Tibial nerve (tissue), 4 donors: ENCODE measurements around the gene HSDL2. TPM values are rescaled to one million over a fixed set of nuclear protein-coding genes. Genes with fewer than 3 reads are reported as not detected.
"Not testable (repeated sequence)": the region's sequence is repeated elsewhere in the genome, so short reads cannot be mapped to it uniquely, and the experiment has no call there.

Source experiments
- DNase-seq, 2 donors: peaks; one replicate each; pipeline ENCODE4 v3.0.0-alpha.2; 2019; ENCODE audit warnings: low spot score in 2 of 2
- H3K27ac ChIP-seq, 4 donors: fragments of 200-600 bp; sonication (generic) in 3 of 4; one replicate each; pipeline ENCODE4 v1.5.1; 2017 to 2019; ENCODE audit warnings: mild to moderate bottlenecking in 1 of 4
- H3K27me3 ChIP-seq, 2 donors: fragments of 200-600 bp; sonication (generic) in 1 of 2; one replicate each; pipeline versions ENCODE4 v1.5.1 to v1.6.0; 2017 to 2019
- H3K36me3 ChIP-seq, 3 donors: fragments of 200-600 bp; sonication (generic); one replicate each; pipeline ENCODE4 v1.5.1; 2018 to 2019
- H3K4me1 ChIP-seq, 4 donors: fragments of 200-600 bp; sonication (generic) in 3 of 4; one replicate each; pipeline ENCODE4 v1.5.1; 2017 to 2019
- H3K4me3 ChIP-seq, 4 donors: fragments of 200-600 bp; sonication (generic) in 3 of 4; one replicate each; pipeline ENCODE4 v1.5.1; 2017 to 2019; ENCODE audit warnings: mild to moderate bottlenecking in 1 of 4, moderate library complexity in 1 of 4
- H3K9me3 ChIP-seq, 4 donors: fragments of 200-600 bp; sonication (generic) in 3 of 4; one replicate each; pipeline ENCODE4 v1.5.1; 2017 to 2019
- EP300 ChIP-seq, 2 donors: sonication (generic); formaldehyde crosslinking; IDR thresholded peaks; one replicate each; pipeline ENCODE4 v1.6.1; 2017; ENCODE audit warnings: antibody characterized with exemption in 2 of 2, mild to moderate bottlenecking in 1 of 2
- POLR2A ChIP-seq, 2 donors: fragments of 450-650 bp; IDR thresholded peaks; one replicate each; pipeline ENCODE4 v1.6.1; 2017; ENCODE audit warnings: antibody characterized with exemption in 2 of 2, mild to moderate bottlenecking in 2 of 2, moderate library complexity in 2 of 2
- WGBS, 2 donors: methylation state at CpG; one replicate each; pipeline ENCODE4 v1.1.5; 2018; 5-methylcytosine and 5-hydroxymethylcytosine counted together
- total RNA-seq, 4 donors: library from RNA; depleted of rRNA; stranded (reverse); fragments of >200 nt; gene quantifications; one replicate each; pipeline ENCODE4 v1.1.0, GENCODE V29; 2016
- TF ChIP-seq, protein P1 (sequence below), 5 experiments: fragments of 200-600 bp in 3 of 5; fragments of 450-650 bp in 2 of 5; sonication (generic) in 3 of 5; IDR thresholded peaks; one replicate each; pipeline ENCODE4 v1.5.1; 2016 to 2019; ENCODE audit warnings: antibody characterized with exemption in 5 of 5, mild to moderate bottlenecking in 3 of 5, moderate library complexity in 2 of 5

HSDL2 gene
- total RNA-seq, 4 donors from 2014 or later: 34.1 to 48.9 (median 37.7) TPM

DNA sequence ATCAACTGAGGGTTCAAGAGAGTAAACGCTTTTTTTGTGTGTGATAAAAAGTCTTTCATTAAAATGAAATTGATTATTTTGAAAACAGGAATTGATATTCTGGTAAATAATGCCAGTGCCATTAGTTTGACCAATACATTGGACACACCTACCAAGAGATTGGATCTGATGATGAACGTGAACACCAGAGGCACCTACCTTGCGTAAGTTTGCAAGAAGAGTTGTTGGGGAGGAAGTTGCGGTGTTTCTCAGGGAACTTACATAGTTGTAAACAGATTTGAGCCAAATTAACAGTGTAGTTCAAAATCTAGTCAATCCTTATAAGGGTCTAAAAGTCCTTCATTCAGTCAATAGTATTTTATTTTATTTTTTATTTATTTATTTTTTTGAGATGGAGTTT, 28.9 kb downstream of the HSDL2 start:
- Histone ChIP-seq H3K36me3 (peaks cover 0 to 78% (median 0%) of the 10 kb centered on the region in 3 donors), H3K9me3 (no peaks in the 10 kb centered on the region), H3K27ac (no peak overlapping the region), H3K4me3 (no peak overlapping the region), H3K27me3 (no peaks in the 10 kb centered on the region), H3K4me1 (no peaks in the 10 kb centered on the region)
- 95 to 96% methylated on average over 4 of the region's 4 CpGs for WGBS, 2 donors
- no peak for DNase-seq
- TF ChIP-seq, protein P1, sequence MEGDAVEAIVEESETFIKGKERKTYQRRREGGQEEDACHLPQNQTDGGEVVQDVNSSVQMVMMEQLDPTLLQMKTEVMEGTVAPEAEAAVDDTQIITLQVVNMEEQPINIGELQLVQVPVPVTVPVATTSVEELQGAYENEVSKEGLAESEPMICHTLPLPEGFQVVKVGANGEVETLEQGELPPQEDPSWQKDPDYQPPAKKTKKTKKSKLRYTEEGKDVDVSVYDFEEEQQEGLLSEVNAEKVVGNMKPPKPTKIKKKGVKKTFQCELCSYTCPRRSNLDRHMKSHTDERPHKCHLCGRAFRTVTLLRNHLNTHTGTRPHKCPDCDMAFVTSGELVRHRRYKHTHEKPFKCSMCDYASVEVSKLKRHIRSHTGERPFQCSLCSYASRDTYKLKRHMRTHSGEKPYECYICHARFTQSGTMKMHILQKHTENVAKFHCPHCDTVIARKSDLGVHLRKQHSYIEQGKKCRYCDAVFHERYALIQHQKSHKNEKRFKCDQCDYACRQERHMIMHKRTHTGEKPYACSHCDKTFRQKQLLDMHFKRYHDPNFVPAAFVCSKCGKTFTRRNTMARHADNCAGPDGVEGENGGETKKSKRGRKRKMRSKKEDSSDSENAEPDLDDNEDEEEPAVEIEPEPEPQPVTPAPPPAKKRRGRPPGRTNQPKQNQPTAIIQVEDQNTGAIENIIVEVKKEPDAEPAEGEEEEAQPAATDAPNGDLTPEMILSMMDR (IDR thresholded peaks at IDR 0.05): no peak
- TF ChIP-seq EP300 (IDR thresholded peaks at IDR 0.05) (no peak), POLR2A (IDR thresholded peaks at IDR 0.05) (no peak)

DNA sequence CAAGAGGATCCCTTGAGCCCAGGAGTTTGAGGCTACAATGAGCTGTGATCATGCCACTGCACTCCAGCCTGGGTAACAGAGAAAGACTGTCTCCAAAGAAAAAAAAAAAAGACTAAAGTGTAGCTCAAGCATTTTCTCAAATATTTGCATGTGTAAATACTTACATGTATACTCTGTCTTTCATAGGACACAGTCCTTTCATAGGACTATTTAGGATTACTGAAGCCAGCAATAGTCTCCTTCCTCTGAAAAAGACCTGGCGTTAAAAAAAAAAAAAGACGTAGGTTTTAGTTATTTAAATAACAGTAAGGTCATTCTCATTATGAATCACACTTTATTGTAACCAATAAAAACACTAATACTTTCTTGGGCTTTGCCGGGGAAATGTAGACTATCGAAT, 29.9 kb downstream of the HSDL2 start:
- 74 to 90% methylated on average over 4 of the region's 4 CpGs for WGBS, 2 donors
- H3K36me3 ChIP-seq: peaks cover 0 to 78% (median 0%) of the 10 kb centered on the region in 3 donors
- TF ChIP-seq, protein P1 (IDR thresholded peaks at IDR 0.05): no peak
- no peak for TF ChIP-seq EP300 (IDR thresholded peaks at IDR 0.05)

DNA sequence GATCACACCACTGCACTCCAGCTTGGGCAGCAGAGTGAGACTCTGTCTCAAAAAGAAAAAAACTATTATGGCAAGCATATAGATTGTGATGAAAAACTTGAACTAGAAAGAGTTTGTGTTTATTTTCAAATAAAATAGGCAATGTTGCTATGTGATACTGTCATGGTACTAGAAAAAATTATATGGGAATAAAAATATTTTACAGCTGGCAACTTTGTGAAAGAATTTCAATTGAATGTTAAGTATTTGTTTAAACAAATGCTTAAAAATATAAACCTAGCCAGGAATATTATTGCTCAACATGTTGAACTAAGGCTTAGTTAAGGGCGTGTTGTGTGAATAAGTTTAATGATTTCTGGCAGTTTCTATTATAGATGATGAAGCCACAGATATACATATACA, 31.7 kb downstream of the HSDL2 start:
- H3K4me1 ChIP-seq: no peaks in the 10 kb centered on the region
- H3K27ac ChIP-seq: no peak overlapping the region
- H3K9me3 ChIP-seq: no peaks in the 10 kb centered on the region
- DNase-seq: no peak
- H3K27me3 ChIP-seq: no peaks in the 10 kb centered on the region
- H3K4me3 ChIP-seq: no peak overlapping the region
- no peak for TF ChIP-seq POLR2A (IDR thresholded peaks at IDR 0.05)
- TF ChIP-seq, protein P1 (IDR thresholded peaks at IDR 0.05): no peak
- no peak for TF ChIP-seq EP300 (IDR thresholded peaks at IDR 0.05)
- peaks cover 0 to 63% (median 0%) of the 10 kb centered on the region in 3 donors for H3K36me3 ChIP-seq
- 73 to 76% methylated on average over 1 of the region's 1 CpG for WGBS, 2 donors

More for the DNA sequence above, 29.9 kb downstream of the HSDL2 start:
- Histone ChIP-seq H3K4me3 (no peak overlapping the region), H3K9me3 (no peaks in the 10 kb centered on the region), H3K27me3 (no peaks in the 10 kb centered on the region), H3K4me1 (no peaks in the 10 kb centered on the region), H3K27ac (no peak overlapping the region)
- DNase-seq: no peak

DNA sequence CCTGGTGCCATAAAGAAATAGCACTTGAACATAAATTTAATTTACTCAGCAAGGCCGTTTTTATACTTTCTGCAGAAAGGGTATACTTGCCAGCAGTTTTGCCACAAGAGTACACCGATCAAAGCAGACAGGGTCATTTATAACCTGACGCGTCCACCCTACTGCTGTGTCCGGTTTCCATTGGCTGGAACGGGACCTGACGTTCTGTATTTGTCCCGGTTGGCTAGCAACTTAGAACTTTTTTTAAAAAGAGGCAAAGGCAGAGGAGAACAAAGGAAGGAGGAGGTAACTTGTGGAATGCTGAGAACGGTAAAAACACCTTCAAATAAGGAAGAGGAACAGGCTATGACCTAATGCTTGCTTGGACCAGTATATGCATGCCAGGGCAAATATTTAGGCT, 33.8 kb downstream of the HSDL2 start:
- not testable (repeated sequence) for H3K27me3 ChIP-seq, H3K4me3 ChIP-seq, DNase-seq, H3K4me1 ChIP-seq, H3K9me3 ChIP-seq, H3K27ac ChIP-seq
- WGBS, 2 donors: 90 to 95% methylated on average over 8 to 9 of the region's 9 CpGs
- H3K36me3 ChIP-seq: peaks cover 0 to 45% (median 0%) of the 10 kb centered on the region in 3 donors

DNA sequence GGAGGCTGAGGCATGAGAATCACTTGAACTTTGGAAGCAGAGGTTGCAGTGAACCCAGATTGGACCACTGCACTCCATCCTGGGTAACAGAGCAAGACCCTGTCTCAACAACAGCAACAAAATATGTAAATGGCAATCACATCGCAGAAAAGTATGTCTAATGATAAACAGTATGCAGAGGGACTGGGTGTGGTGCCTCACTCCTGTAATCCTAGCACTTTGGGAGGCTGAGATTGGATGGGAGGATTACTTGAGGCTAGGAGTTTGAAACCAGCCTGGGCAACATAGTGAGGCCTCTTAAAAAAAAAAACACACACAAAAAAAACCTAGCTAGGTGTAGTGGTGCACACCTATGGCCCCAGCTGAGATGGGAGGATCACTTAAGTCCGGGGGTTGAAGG, 40.3 kb downstream of the HSDL2 start:
- DNase-seq: no peak
- Histone ChIP-seq H3K4me1 (no peaks in the 10 kb centered on the region), H3K4me3 (no peak overlapping the region), H3K27me3 (no peaks in the 10 kb centered on the region), H3K9me3 (no peaks in the 10 kb centered on the region), H3K36me3 (peaks cover 0 to 53% (median 0%) of the 10 kb centered on the region in 3 donors), H3K27ac (no peak overlapping the region)
- TF ChIP-seq POLR2A (IDR thresholded peaks at IDR 0.05) (no peak), EP300 (IDR thresholded peaks at IDR 0.05) (no peak)
- TF ChIP-seq, protein P1 (IDR thresholded peaks at IDR 0.05): no peak
- WGBS, 2 donors: 100% methylated on average over 2 of the region's 2 CpGs

DNA sequence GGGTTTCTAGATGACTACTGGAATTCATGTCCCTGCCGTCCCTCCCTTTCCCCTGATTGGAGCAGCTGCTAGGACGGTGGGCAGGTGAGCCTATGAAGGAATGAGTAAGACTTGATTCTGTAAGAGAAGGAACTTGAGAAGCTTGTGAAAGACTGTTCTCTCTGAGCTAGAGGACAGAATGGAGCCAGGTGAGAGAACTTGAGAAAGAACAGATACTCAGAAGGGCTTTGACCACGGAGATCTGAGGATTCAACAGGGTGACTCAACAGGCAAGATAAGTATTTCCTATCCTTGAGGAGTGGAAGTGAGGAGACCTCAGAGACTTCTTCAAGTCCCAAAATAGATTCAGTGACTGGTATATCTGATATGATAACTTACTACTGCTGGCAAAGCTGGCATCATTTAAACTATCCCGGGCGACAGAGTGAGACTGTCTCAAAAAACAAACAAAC, 41.9 kb downstream of the HSDL2 start:
- Histone ChIP-seq H3K4me3 (no peak overlapping the region), H3K27me3 (no peaks in the 10 kb centered on the region), H3K36me3 (peaks cover 0 to 53% (median 0%) of the 10 kb centered on the region in 3 donors), H3K27ac (no peak overlapping the region), H3K9me3 (no peaks in the 10 kb centered on the region), H3K4me1 (no peaks in the 10 kb centered on the region)
- TF ChIP-seq EP300 (IDR thresholded peaks at IDR 0.05): no peak
- TF ChIP-seq, protein P1 (IDR thresholded peaks at IDR 0.05): no peak
- no peak for DNase-seq
- WGBS, 2 donors: 84 to 93% methylated on average over 5 of the region's 5 CpGs
